HepG2 (cell line): ENCODE data around the gene CFL1. TPM values are rescaled to one million over a fixed set of nuclear protein-coding genes. Genes with fewer than 3 reads are reported as not detected.

ENCODE experiments used
- ARID2 ChIP-seq: sonication (generic); formaldehyde crosslinking; IDR thresholded peaks from 2 replicates; pipeline ENCODE4 v1.8.1; 2022; ENCODE audit warnings: mild to moderate bottlenecking, missing genetic modification reagents, borderline replicate concordance
- FUBP1 ChIP-seq: sonication (generic); formaldehyde crosslinking; IDR thresholded peaks from 2 replicates; pipeline ENCODE4 v1.5.1; 2020; ENCODE audit warnings: missing genetic modification reagents, mild to moderate bottlenecking, borderline replicate concordance
- GATA4 ChIP-seq: sonication (generic); IDR thresholded peaks from 2 replicates; pipeline ENCODE4 v1.6.1; 2016; ENCODE audit warnings: antibody characterized with exemption, low read depth, borderline replicate concordance
- HDAC1 ChIP-seq: sonication (generic); formaldehyde crosslinking; IDR thresholded peaks from 2 replicates; pipeline ENCODE4 v1.5.1; 2020; ENCODE audit warnings: mild to moderate bottlenecking, missing genetic modification reagents
- MTERF4 ChIP-seq: sonication (generic); formaldehyde crosslinking; IDR thresholded peaks from 2 replicates; pipeline ENCODE4 v1.8.0; 2023; ENCODE audit warnings: mild to moderate bottlenecking, missing genetic modification reagents
- MXD3 ChIP-seq: IDR thresholded peaks from 2 replicates; pipeline ENCODE4 v1.6.1; 2016; ENCODE audit warnings: mild to moderate bottlenecking, missing biosample characterization, missing genetic modification reagents
- PATZ1 ChIP-seq: sonication (generic); formaldehyde crosslinking; IDR thresholded peaks from 2 replicates; pipeline ENCODE4 v1.4.0; 2020; ENCODE audit warnings: missing genetic modification reagents
- PHF8 ChIP-seq: sonication (generic); formaldehyde crosslinking; IDR thresholded peaks from 2 replicates; pipeline ENCODE4 v1.5.0; 2020; ENCODE audit warnings: missing genetic modification reagents
- REXO4 ChIP-seq: sonication (generic); formaldehyde crosslinking; IDR thresholded peaks from 2 replicates; pipeline ENCODE4 v1.8.0; 2022; ENCODE audit warnings: missing genetic modification reagents, mild to moderate bottlenecking, borderline replicate concordance
- RFXANK ChIP-seq: IDR thresholded peaks from 2 replicates; pipeline ENCODE4 v1.6.1; 2016
- SIN3B ChIP-seq: fragments of 150-350 bp; IDR thresholded peaks from 2 replicates; pipeline ENCODE4 v1.6.1; 2014; ENCODE audit warnings: low read length
- SNRNP70 ChIP-seq: fragments of 200-400 bp; formaldehyde crosslinking; IDR thresholded peaks from 2 replicates; pipeline ENCODE4 v1.6.1; 2017; ENCODE audit warnings: mild to moderate bottlenecking, low read depth, low read length, moderate library complexity
- SYNCRIP ChIP-seq: fragments of 200-400 bp; formaldehyde crosslinking; IDR thresholded peaks from 2 replicates; pipeline ENCODE4 v1.6.1; 2018; ENCODE audit warnings: mild to moderate bottlenecking, low read depth, low read length; ENCODE audit not compliant: insufficient read depth
- TAF15 ChIP-seq: fragments of 200-400 bp; formaldehyde crosslinking; IDR thresholded peaks from one replicate; pipeline ENCODE4 v1.6.1; 2018; ENCODE audit warnings: mild to moderate bottlenecking, low read depth, low read length; ENCODE audit not compliant: poor library complexity, severe bottlenecking
- TRIM24 ChIP-seq: sonication (generic); formaldehyde crosslinking; IDR thresholded peaks from 2 replicates; pipeline ENCODE4 v1.8.0; 2022; ENCODE audit warnings: mild to moderate bottlenecking, missing genetic modification reagents
- XRCC5 ChIP-seq: fragments of 200-400 bp; formaldehyde crosslinking; optimal IDR thresholded peaks from 2 replicates; pipeline ENCODE3; 2017; ENCODE audit warnings: mild to moderate bottlenecking, low read length
- ZBTB7A ChIP-seq: sonication (generic); formaldehyde crosslinking; IDR thresholded peaks from 2 replicates; pipeline ENCODE4 v1.8.0; 2022; ENCODE audit warnings: mild to moderate bottlenecking, missing genetic modification reagents
- ZNF33B ChIP-seq: sonication (generic); formaldehyde crosslinking; IDR thresholded peaks from 2 replicates; pipeline ENCODE4 v1.5.1; 2020; ENCODE audit warnings: mild to moderate bottlenecking, missing genetic modification reagents
- ZNF343 ChIP-seq: sonication (generic); formaldehyde crosslinking; IDR thresholded peaks from 2 replicates; pipeline ENCODE4 v1.4.0; 2020; ENCODE audit warnings: mild to moderate bottlenecking, missing genetic modification reagents
- ZNF607 ChIP-seq: sonication (generic); formaldehyde crosslinking; IDR thresholded peaks from 2 replicates; pipeline ENCODE4 v1.5.1; 2020; ENCODE audit warnings: missing genetic modification reagents, mild to moderate bottlenecking, borderline replicate concordance
- ZNF616 ChIP-seq: sonication (generic); formaldehyde crosslinking; IDR thresholded peaks from 2 replicates; pipeline ENCODE4 v1.5.0; 2020; ENCODE audit warnings: low read depth, mild to moderate bottlenecking, missing genetic modification reagents
- ZNF724P ChIP-seq: sonication (generic); formaldehyde crosslinking; IDR thresholded peaks from 2 replicates; pipeline ENCODE4 v1.8.0; 2022; ENCODE audit warnings: missing genetic modification reagents, borderline replicate concordance
- ZNF749 ChIP-seq: sonication (generic); formaldehyde crosslinking; IDR thresholded peaks from 2 replicates; pipeline ENCODE4 v1.8.0; 2022; ENCODE audit warnings: mild to moderate bottlenecking, missing genetic modification reagents, moderate library complexity, borderline replicate concordance
- ZNF768 ChIP-seq: sonication (generic); formaldehyde crosslinking; IDR thresholded peaks from 2 replicates; pipeline ENCODE4 v1.4.0; 2020; ENCODE audit warnings: missing genetic modification reagents
- ZNF850 ChIP-seq: sonication (generic); formaldehyde crosslinking; conservative IDR thresholded peaks from 2 replicates; pipeline ENCODE4 v1.9.0; 2021; ENCODE audit warnings: mild to moderate bottlenecking, missing genetic modification reagents
- polyA plus RNA-seq, 8 experiments: library from polyadenylated mRNA; depleted of rRNA in 3 of 8; stranded (reverse) in 7 of 8; unstranded in 1 of 8; fragments of >200 nt; fragmentation: Illumina TruSeq in 4 of 8; extraction: Trizol in 4 of 8; gene quantifications; 2 replicates each; pipeline versions ENCODE4 v1.2.1 to v1.2.3, GENCODE V29; 2011 to 2016; ENCODE audit warnings: low read depth in 4 of 8, missing spikeins in 1 of 8, mixed read lengths in 1 of 8; ENCODE audit not compliant: insufficient read depth in 1 of 8
- total RNA-seq, 5 experiments: library from RNA; depleted of rRNA; stranded (reverse); fragments of >200 nt; fragmentation: Illumina TruSeq; extraction: Trizol; gene quantifications; 2 replicates each; pipeline ENCODE4 v1.2.3, GENCODE V29; 2016; ENCODE audit warnings: low read depth in 1 of 5

Gene CFL1
- total and polyA plus RNA-seq, 2 of the 13 experiments (the other 11 are each of a cell fraction or from before 2014, with no cell fraction given), result 379 to 383 TPM

GRCh38 chr11:65891219-65892136, 33.5 kb upstream of the CFL1 start (continued):
- no peak for TF ChIP-seq ZNF749 (CRISPR knock-in tag)
- peak; percentile 91; the same call in 1 of the 2 replicates for TF ChIP-seq ZBTB7A
- TF ChIP-seq MXD3, result 0 out of 2 replicates have a peak, but pooled peaks have one; percentile 40
- peak; percentile 36; the same call in 1 of the 2 replicates for TF ChIP-seq GATA4
- peak; percentile 45; the same call in 1 of the 2 replicates for TF ChIP-seq PHF8 (CRISPR knock-in tag)
- no peak for TF ChIP-seq SIN3B
- TF ChIP-seq RFXANK, result 0 out of 2 replicates have a peak, but pooled peaks have one; percentile 49
- peak; percentile 13 for TF ChIP-seq XRCC5
- peak; percentile 54; the same call in 1 of the 2 replicates for TF ChIP-seq ZNF607 (CRISPR knock-in tag)
- TF ChIP-seq REXO4 (CRISPR knock-in tag), result no peak
- TF ChIP-seq ZNF343, result 0 out of 2 replicates have a peak, but pooled peaks have one; percentile 3
- TF ChIP-seq PATZ1 (CRISPR knock-in tag), result peak; percentile 95
- no peak for TF ChIP-seq FUBP1 (CRISPR knock-in tag)
- TF ChIP-seq ZNF724P (CRISPR knock-in tag), result no peak
- TF ChIP-seq ZNF768, result no peak; the same call in 1 of the 2 replicates
- TF ChIP-seq ZNF850, result no peak
- no peak for TF ChIP-seq MTERF4
- 0 out of 2 replicates have a peak, but pooled peaks have one; percentile 51 for TF ChIP-seq ZNF33B
- TF ChIP-seq ARID2 (CRISPR knock-in tag), result no peak
- TF ChIP-seq SNRNP70, result no peak
- no peak for TF ChIP-seq TRIM24 (CRISPR knock-in tag)
- no peak for TF ChIP-seq SYNCRIP
- TF ChIP-seq ZNF616, result peak; percentile 67; the same call in 1 of the 2 replicates
- TF ChIP-seq HDAC1 (CRISPR knock-in tag), result peak; percentile 62
- TF ChIP-seq TAF15, result no peak
